IPS-20b (cell line): ENCODE data around the gene ANO3.

Experiments used
- H3K27ac ChIP-seq: one replicate; pipeline ENCODE4 v1.5.1; 2013; ENCODE audit warnings: low read length
- H3K27me3 ChIP-seq: 2 replicates; pipeline ENCODE4 v1.6.1; 2013; ENCODE audit warnings: mild to moderate bottlenecking, low read length, inconsistent platforms; ENCODE audit not compliant: insufficient read depth
- H3K36me3 ChIP-seq: 2 replicates; pipeline ENCODE4 v1.6.1; 2013; ENCODE audit warnings: low read depth, mild to moderate bottlenecking, inconsistent platforms, low read length, moderate library complexity; ENCODE audit not compliant: insufficient read depth
- H3K4me1 ChIP-seq: 2 replicates; pipeline ENCODE4 v1.6.1; 2013; ENCODE audit warnings: mild to moderate bottlenecking, control low read depth, inconsistent platforms, low read length, moderate library complexity; ENCODE audit not compliant: insufficient read depth
- H3K4me3 ChIP-seq: 2 replicates; pipeline ENCODE4 v1.5.1; 2013; ENCODE audit warnings: mild to moderate bottlenecking, low read length, inconsistent platforms
- H3K9ac ChIP-seq: 2 replicates; pipeline ENCODE4 v1.6.1; 2013; ENCODE audit warnings: low read depth, mild to moderate bottlenecking, inconsistent platforms, low read length, moderate library complexity
- H3K9me3 ChIP-seq: 2 replicates; pipeline ENCODE4 v1.6.1; 2013; ENCODE audit warnings: mild to moderate bottlenecking, low read depth, low read length, inconsistent platforms; ENCODE audit not compliant: insufficient read depth

The ANO3 gene

DNA sequence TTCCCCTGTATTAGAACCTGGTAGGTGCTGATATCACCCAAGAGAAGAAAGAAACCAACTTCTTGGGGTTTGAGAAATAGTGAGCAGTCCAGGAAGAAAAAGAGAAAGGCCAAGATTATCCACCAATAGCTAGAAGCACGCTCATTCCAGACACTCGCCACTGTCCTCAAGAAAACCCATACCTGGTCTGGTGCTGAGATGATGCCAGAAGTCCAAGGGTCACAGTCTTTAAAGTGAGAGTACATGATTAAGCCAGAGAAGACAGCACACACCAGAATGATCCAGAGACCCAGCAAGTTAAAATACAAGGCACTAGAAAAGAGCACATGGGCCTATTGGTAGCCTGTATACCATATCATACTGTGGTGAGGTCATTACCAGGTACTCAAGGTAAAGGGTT is 366.3 kb downstream of the ANO3 start:
- Histone ChIP-seq H3K36me3 (no peaks in the 10 kb centered on the region), H3K9me3 (no peaks in the 10 kb centered on the region), H3K4me3 (no peak overlapping the region), H3K27me3 (no peaks in the 10 kb centered on the region), H3K4me1 (peaks cover 4% of the 10 kb centered on the region; the same call in 1 of the 2 replicates), H3K27ac (no peak overlapping the region), H3K9ac (no peak overlapping the region)

DNA sequence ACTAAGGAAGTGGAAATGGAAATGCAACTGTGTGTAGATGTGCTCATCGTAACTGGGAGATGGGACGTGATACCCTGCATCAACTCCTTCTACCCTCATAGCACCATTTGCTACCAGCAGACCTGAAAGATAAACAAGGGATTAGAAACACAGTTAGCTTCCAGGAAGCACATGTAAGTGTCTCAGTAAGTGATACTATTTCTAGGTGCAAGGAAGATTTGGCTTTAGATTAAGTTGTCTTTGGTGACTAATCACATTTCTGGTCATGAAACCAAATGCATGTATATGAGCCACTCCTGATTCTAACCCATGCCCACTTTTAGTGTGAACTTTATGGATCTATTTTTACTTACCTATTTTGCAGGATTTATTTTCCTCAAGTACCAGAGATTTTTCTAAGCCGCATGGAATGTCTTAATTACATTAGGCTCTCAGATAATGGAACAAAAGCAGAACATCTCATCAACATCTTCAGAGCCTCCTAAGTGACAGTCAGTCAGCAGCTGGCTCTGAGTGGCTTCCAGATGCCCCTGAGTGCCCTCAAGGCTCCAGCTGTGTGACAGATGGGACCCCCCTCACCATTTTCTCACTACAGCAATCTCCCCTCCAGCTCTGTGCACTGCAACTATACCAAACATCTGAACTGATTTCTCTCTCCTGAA is 368.8 kb downstream of the ANO3 start:
- Histone ChIP-seq H3K4me3 (no peak overlapping the region), H3K9me3 (no peaks in the 10 kb centered on the region), H3K9ac (no peak overlapping the region), H3K27me3 (no peaks in the 10 kb centered on the region), H3K36me3 (no peaks in the 10 kb centered on the region), H3K27ac (no peak overlapping the region), H3K4me1 (peaks cover 4% of the 10 kb centered on the region)

DNA sequence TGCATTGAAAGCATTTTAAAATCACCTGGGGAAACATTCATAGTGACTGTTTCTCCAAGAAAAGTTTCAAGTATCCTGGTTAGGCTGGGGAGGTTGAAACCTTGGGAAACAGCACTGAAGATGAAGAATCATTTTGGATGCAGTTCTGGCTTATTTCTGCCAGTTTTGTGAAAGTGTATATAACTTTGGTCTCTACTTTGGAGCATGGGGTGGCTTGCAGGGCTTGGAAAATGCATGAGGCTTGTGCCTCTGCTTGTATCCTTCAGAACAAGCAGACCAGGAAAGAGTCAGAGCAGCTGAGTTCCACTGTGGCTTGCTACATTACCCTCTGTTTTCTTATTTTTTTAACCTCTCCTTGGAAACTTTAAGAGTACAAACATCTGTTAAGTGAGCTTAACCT is 370.5 kb downstream of the ANO3 start:
- no peaks in the 10 kb centered on the region for H3K9me3 ChIP-seq
- no peaks in the 10 kb centered on the region for H3K36me3 ChIP-seq
- no peak overlapping the region for H3K27ac ChIP-seq
- no peak overlapping the region for H3K9ac ChIP-seq
- H3K27me3 ChIP-seq = no peaks in the 10 kb centered on the region
- H3K4me1 ChIP-seq = no peaks in the 10 kb centered on the region; the same call in 1 of the 2 replicates
- H3K4me3 ChIP-seq = no peak overlapping the region

DNA sequence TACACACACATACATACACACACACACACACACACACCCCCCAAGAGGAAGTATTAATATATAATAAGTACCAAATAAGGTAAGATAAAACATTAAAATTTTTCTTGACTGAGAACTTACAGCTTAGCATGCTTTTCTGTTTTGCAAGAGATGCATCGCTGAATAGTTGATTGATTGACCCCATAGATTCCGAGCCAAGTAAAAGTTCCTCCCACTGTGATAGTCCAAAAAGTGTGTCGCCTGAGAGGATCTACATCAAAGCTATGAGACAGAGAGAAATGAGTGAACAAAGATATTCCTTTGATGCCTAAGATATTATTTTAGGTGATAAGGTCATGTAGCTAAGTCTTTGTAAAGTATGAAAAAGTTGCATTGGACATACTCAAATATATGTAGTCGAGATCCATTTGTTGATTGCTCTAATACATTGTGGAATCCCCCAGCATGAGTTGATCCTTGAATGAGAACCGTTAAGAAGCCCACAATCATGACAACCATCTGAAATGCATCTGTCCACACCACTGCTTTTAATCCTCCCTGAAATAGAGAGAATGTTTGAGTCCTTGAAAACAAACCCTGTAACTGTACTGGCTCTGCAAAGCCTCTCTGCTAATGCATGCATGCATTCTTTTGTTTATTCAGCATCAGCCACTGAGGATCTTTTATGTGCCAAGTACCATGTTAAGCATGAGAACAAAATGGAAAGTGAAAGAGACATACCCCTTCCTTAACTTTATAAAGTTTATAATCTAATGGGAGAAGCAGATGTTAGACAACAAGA is 371.7 kb downstream of the ANO3 start:
- Histone ChIP-seq H3K9ac (no peak overlapping the region), H3K9me3 (no peaks in the 10 kb centered on the region), H3K27ac (no peak overlapping the region), H3K36me3 (no peaks in the 10 kb centered on the region), H3K4me1 (no peaks in the 10 kb centered on the region; the same call in 1 of the 2 replicates), H3K4me3 (no peak overlapping the region), H3K27me3 (no peaks in the 10 kb centered on the region)

DNA sequence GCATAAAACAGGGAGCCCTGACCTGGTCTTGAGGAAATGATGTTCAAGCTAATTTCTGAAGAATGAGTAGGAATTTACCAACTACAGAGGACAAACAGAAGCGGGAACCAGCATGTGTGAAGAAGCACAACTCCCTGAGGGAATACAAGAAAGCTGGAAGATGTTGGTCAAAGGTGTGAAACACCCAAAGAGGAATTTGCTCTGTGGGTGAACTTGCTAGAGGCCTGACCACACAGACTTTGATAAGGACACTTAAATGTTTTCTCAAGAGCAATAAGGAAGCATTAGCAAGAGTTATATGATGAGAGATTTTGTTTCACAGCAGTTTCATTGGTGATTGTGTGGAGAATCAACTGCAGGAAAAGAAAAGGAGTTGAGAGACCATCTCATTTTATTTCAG is 372.3 kb downstream of the ANO3 start:
- no peaks in the 10 kb centered on the region; the same call in 1 of the 2 replicates for H3K4me1 ChIP-seq
- no peaks in the 10 kb centered on the region for H3K27me3 ChIP-seq

DNA sequence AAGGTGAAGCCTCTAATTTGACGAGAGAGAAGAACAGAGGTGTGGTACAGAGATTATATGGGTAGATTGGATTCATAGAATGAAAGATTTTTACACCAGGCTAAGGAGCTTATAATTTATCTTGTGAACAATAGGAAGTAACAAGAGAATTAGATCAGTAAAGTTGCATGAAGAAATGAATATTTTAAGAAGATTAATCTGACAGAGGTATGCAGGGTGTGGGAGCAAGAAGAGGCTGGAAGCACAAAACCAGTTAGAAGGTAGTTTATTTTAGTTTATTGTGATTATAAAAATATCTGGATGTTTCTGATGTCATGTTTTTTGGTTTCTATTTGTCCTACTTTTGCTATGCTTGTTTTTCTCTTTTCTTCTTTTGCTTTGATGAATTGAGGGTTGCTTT is 374.3 kb downstream of the ANO3 start:
- H3K36me3 ChIP-seq = no peaks in the 10 kb centered on the region
- no peaks in the 10 kb centered on the region; the same call in 1 of the 2 replicates for H3K4me1 ChIP-seq
- H3K27ac ChIP-seq = no peak overlapping the region
- no peak overlapping the region for H3K9ac ChIP-seq
- no peaks in the 10 kb centered on the region for H3K9me3 ChIP-seq
- H3K4me3 ChIP-seq = no peak overlapping the region
- no peaks in the 10 kb centered on the region for H3K27me3 ChIP-seq

More for the DNA sequence above, 372.3 kb downstream of the ANO3 start:
- no peaks in the 10 kb centered on the region for H3K9me3 ChIP-seq
- no peak overlapping the region for H3K27ac ChIP-seq
- no peaks in the 10 kb centered on the region for H3K36me3 ChIP-seq
- H3K9ac ChIP-seq = no peak overlapping the region
- H3K4me3 ChIP-seq = no peak overlapping the region

DNA sequence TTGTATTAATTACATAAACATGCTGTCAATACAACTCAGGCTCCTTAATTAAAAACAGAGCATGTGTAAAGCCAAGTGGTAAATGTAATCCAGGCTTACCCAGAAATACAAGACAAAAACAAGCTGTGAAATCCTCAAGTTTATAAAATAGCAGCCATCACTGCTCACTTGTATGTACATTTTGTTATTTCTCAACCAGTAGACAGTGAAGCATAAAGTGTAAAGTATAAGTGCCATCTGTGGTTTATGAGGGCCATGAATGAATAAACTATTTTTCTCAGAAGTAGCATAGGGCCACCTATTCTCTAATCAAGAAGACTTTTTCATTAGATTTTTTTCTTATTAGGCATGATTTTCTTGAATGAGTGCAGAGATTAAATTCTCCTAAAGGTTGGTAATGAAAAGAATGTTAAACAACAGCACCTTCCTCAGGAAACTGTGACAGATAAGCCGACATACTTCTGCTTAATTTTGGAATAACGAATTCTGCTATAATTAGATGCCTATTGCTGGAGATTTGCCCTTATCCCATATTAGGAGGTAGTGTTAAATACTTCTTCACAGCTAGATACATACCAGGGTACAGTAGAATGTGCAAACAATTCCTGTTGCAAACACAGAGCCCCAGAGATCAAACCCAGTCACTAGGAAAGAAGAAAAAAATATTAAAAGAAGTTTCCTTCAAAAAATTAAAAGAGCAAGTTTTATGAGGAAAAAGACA is 377.0 kb downstream of the ANO3 start:
- H3K27ac ChIP-seq = no peak overlapping the region
- no peaks in the 10 kb centered on the region for H3K4me1 ChIP-seq
- H3K36me3 ChIP-seq = no peaks in the 10 kb centered on the region

DNA sequence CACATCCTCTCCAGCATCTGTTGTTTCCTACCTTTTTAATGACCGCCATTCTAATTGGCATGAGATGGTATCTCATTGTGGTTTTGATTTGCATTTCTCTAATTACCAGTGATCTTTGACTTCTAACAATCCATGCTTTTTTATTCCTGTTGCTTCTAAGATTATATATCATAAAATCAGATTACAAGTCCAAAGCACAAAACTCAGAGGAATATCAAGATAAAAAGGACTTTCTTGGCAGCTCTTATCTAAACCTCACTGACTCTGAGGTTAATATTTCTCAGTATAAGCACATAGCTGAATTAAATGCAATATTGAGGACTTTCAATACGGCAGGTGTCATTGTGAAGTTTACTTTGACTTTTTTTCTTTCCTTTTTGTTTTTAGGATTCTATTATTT is 378.6 kb downstream of the ANO3 start:
- no peak overlapping the region for H3K27ac ChIP-seq
- no peaks in the 10 kb centered on the region for H3K36me3 ChIP-seq
- H3K9me3 ChIP-seq = no peaks in the 10 kb centered on the region
- H3K4me1 ChIP-seq = no peaks in the 10 kb centered on the region
- no peak overlapping the region for H3K4me3 ChIP-seq
- H3K9ac ChIP-seq = no peak overlapping the region
- no peaks in the 10 kb centered on the region for H3K27me3 ChIP-seq

More for the DNA sequence above, 377.0 kb downstream of the ANO3 start:
- H3K9ac ChIP-seq = no peak overlapping the region
- H3K4me3 ChIP-seq = no peak overlapping the region
- H3K9me3 ChIP-seq = no peaks in the 10 kb centered on the region
- H3K27me3 ChIP-seq = no peaks in the 10 kb centered on the region

DNA sequence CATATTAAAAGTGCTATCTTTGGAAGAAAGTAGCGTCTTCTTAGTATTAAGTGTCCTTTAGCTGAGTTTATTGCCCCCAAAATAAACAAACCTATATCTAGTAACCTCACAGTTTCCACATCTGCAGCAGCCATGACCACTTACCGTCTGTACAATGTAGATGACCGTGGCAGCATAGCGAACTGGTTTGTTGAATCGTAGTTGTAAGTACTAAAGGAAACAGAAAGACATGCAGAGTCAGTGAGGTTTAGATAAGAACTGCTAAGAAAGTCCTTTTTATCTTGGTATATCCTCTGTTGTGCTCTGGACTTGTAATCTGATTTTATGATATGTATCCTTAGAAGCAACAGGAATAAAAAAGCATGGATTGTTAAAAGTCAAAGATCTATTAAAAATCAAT is 380.6 kb downstream of the ANO3 start:
- H3K9me3 ChIP-seq = no peaks in the 10 kb centered on the region
- no peaks in the 10 kb centered on the region for H3K36me3 ChIP-seq
- H3K9ac ChIP-seq = no peak overlapping the region
- H3K27me3 ChIP-seq = no peaks in the 10 kb centered on the region
- no peaks in the 10 kb centered on the region for H3K4me1 ChIP-seq
- no peak overlapping the region for H3K27ac ChIP-seq
- no peak overlapping the region for H3K4me3 ChIP-seq
